ENCODE results near the gene TRAPPC12.

GRCh38 chr2:3459185-3460015, 79.9 kb downstream of the TRAPPC12 start:
- TF ChIP-seq CTCF (IDR thresholded peaks at IDR 0.05): peak in 4 of 6 experiments; percentile 32 to 55 (median 40)
- peak in 1 of 2 donors; percentile 56 for TF ChIP-seq POLR2A (IDR thresholded peaks at IDR 0.05)

Measured in thyroid gland (tissue), 4 donors.